NCI-H1417 (cell line): ENCODE measurements around the gene ESPL1.
"Not testable (repeated sequence)": the region's sequence is repeated elsewhere in the genome, so short reads cannot be mapped to it uniquely, and the experiment has no call there.

ENCODE experiments used
- DNase-seq, 3 experiments: peaks; one replicate each; lab custom pipeline; 2025; lab: John Stamatoyannopoulos, UW

The ESPL1 gene

DNA sequence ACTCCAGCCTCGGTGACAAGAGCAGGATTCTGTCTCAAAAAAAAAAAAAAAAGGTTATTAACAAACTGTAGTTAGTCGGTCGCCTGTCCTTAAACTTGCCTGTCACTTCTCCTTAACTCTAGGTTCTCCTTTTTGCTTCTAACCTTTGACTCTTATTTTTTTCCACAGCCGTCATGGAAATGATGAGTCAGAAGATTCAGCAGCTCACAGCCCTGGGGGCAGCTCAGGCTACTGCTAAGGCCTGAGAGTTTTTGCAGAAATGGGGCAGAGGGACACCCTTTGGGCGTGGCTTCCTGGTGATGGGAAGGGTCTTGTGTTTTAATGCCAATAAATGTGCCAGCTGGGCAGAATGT, 31.0 kb downstream of the ESPL1 start:
- DNase-seq, result no peak

DNA sequence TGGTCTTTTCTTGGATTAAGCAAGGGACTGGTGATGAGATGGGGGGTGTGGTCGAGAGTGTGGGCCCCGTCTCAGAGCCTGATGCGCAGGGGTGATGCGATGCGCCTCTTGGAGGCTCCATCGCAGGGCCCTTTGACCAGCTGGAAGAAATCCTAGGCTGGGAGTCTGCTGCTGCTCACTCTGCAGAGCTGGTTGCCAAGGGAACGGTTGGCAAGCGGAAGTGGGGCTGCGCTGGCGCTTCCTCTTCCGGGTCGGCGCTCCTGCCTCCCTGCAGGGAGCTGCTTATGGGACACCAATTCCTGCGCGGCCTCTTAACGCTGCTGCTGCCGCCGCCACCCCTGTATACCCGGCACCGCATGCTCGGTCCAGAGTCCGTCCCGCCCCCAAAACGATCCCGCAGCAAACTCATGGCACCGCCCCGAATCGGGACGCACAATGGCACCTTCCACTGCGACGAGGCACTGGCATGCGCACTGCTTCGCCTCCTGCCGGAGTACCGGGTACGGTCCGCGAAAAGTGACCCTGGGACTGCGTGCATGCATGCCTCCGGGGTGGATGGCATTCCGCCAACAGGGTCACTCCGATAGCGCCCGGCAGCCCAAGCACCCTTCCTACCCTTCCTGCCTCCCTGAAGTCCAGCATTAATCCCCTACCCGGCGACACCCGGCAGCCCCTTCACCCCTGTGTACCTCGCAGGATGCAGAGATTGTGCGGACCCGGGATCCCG, 31.5 kb downstream of the ESPL1 start, which contains the start of gene MYG1:
TSS of gene MYG1 (plus strand) at position 242 of the 727 bp plus-strand sequence. CDS start at position 285, 43 bp downstream.
- DNase-seq, result peak; percentile 88 to 95 (median 91)

DNA sequence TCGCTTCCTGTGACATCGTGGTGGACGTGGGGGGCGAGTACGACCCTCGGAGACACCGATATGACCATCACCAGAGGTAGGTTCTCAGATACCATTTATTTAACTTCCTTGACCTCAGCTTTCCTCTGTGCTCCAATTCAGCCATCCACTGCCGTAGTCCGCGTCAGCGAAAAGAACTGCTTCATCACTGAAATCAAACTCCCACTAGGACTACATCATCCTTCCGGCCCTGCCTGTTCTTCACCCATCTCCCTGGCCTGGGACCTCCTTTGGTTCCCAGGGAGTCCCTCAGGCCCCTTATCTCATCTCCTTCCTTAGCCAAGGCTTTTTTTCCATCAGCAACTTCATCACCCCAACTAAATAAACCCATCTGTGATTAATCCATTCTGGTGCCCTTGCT, 32.1 kb downstream of the ESPL1 start:
- DNase-seq, result no peak

DNA sequence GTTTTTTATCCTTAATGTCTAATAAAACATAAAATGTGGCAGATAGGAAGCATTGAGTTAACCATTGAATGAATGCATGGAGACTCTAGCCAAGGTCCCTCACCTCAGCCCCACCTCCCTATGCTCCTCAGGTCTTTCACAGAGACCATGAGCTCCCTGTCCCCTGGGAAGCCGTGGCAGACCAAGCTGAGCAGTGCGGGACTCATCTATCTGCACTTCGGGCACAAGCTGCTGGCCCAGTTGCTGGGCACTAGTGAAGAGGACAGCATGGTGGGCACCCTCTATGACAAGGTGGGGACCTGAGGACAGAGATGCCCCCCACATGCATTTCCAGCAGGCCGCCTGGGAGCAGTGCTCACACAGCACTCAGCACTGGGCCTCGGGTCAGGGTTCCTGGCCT, 34.8 kb downstream of the ESPL1 start:
- no peak for DNase-seq

DNA sequence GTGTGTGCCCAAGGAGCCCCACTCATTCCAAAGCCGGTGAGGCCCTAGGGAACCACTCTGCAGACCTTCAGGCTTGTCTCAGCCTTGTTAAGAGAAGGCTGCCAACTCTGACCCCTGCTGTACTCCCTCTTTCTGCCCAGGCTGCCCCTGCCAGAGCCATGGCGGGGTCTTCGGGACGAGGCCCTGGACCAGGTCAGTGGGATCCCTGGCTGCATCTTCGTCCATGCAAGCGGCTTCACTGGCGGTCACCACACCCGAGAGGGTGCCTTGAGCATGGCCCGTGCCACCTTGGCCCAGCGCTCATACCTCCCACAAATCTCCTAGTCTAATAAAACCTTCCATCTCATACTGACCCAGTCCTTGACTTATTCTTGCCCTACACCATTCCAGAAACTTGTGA, 38.7 kb downstream of the ESPL1 start:
- no peak for DNase-seq

DNA sequence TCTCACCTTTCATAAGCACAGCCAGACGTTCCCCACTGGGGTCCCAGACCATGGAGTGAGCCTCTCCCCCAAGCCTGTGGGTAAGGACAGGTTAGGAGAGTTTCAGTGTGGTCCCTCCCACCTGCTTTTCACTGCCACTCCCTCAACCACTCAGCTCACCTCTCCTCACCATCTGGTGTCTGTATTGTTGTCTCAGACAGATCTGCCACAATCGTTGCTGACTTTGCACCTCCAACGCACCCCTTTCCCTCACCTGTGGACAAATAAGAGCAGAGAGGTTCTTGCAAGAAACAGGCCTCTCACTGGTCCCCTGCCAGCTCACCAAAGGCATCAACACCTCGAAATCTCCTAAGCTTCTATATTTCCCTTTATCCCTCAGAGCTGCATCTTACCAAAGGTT, 40.2 kb downstream of the ESPL1 start:
- DNase-seq, result no peak

DNA sequence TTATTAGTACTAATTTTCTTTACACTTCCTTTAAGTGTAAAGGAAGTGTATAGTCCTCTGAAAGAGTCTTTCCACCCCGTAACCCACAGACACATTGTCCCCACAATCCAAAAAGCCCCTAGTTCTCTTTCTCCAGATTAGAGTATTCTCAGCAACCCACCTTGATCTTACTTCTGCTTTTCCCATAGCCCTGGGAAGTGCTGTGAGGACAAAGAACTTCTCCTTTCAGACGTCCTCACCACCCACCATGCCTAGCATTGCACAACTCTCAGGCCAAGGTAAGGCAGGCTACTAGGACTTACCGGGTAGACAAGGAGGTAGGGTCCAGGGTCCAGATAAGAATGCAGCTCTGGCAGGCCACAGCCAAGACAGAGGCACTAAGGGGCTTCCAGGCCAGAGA, 45.9 kb downstream of the ESPL1 start:
- DNase-seq, result no peak

DNA sequence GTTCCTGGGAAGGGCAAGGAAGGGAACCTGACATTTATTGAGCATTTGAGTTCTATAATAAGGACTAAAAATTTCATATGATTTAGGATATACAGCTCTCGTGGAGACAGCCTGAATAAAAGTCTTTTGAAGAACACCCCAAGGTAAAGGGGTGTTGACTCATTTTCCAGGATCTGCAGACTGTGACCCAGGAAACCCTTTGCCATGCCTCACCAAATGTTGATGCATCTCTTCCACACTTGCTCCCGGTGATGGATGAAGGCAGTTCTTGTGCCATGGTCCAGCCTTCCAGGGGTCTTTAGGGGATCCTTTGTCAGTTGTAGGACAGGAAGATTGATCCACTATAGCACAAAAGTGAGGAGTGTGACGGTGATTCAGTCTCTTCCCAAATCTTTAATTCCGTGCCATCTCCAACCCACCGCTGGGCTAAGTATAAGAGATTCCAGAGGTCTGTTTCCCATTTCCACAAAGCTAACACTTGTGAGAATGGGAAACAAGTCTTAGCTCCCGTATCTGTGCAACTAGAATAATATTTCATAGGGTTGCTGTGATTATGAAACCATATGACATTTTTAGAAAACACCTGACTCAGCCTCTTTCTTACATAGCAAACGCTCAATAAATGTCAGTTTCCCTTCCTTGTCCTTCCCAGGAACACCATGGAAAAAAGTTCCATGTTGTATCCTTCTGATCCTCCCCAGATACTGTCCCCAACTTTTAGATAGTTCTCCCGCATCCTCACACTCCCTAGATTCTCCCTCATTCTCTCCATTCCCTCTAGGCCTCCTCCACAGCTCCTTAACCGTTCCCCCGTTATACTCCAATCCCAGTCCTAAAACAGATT, 52.5 kb downstream of the ESPL1 start:
- no peak for DNase-seq

DNA sequence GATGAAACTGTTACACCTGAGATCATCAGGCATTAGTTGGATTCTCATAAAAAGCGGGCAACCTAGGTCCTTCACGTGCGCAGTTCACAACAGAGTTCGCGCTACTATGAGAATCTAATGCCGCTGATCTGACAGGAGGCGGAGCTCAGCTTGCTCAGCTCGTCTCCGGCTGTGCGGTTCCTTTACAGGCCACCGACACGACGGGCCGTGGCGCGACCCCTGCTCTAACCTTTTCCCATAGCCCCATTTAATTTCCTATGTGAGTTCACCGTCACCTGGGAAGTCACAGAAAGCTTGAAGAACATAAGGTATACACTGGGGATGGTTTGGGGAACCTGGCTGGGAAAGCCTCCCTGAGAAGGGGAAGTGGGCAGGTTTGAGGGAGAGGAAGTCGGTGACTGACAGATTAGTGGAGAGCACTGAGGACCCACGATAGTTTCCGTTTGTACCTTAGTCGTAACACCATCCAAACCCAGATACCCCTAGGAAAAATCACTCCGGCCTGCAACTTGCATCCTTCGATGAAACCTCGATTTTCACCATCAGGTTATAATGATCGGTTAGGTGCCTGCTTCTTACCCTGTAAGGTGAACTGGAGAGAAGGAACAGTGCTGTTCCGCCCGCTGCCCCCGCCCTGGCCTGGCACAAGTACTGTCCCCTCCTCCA, 56.1 kb downstream of the ESPL1 start:
- peak in 2 of 3 experiments; percentile 64 to 74 for DNase-seq

DNA sequence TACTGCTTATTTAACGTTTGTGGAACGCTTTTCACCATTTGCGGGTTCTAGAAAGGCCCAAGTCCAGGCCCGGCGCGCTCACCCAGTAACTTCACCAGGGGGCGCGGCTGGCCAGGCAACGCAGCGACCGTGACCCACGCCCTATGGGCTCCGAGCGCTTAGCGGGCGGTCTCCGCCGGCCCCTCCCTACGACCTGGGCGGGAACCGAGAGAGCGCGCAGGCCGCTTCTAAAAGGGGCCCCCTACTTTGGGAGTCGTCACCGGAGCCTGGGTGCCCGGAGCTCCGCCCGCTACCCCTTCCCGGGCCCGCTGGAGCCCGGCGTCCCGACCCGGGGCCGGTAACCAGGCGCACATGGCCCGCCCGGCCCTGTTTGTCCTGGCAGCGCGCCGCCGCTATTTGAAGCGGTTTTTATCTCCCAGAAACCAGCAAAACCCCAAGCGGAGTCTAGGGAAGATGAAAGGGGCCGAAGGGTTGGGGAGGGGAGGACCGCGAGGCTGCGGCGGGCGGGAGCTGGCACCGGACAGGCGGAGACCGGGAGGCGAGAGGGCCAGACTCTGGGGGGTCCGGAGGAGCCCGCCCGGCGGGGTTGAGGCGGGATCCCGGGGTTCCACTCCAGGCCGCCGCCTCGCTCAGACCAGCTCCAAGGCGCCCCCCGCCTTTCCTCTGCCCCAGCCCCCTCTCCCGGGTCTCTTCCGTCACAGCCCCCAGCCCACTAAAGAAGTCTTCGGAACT, 56.8 kb downstream of the ESPL1 start:
- peak; percentile 89 to 96 (median 93) for DNase-seq

DNA sequence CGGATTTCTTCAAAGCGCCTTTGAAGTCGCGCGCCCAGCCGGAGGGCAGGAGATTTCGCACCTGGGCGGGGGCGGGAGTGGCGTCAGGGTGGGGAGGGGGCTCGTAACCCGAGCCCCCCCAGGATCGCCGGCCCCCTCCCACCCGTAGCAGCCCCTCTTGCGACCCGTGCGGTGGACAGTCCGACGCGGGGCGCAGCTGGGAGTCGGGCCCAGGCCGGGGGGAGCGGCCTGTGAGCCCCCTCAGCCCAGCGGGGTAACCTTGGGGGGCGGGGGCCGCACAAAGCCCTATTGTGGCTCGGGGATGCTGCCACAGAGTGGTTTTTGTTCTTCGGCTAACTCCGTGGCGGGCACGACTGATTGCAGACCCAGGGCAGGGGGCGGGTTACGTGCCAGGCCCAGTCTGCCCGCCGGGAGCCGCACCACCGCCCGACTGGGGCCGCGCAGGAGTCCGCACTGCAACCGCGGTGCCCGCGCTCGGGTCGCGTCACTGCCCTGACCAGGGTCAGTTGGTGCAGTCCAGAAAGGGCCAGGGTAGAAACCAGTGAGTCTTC, 57.5 kb downstream of the ESPL1 start:
- DNase-seq, result peak in 2 of 3 experiments; percentile 72 to 75

DNA sequence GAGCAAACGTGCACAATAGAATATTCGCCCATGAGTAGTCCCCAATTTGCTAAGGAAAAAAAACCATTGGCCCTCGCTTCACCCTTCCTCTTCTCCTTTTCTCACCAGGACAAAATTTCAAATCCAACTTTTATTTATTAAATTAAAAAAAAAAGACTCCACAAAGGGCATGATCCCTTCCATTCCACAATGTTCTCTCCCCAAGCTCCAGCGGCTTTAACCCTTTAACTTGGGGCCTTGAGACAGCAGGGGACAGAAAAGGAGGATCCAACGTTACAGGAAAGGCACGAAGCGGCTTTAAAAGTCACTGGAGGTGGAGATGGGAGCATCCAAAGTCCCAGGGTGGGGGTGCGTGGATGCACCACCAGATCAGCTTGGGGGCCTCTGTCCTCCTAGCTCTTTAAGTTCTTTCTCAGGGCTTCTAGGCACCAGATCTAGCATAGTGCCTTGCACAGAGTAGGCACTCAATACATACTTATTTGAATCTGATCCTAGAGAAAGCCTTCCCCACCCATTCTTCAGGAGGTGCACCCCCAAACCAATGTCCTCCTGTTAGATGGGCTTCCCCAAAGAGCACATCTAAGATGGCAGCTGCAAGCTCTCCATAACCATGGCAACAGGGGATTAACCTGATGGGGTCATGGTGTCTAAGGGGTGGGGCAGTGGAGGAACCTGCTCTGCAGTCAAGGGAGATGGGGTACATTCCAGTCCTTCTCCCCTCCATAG, 58.5 kb downstream of the ESPL1 start:
- peak in 1 of 3 experiments; percentile 5 for DNase-seq

DNA sequence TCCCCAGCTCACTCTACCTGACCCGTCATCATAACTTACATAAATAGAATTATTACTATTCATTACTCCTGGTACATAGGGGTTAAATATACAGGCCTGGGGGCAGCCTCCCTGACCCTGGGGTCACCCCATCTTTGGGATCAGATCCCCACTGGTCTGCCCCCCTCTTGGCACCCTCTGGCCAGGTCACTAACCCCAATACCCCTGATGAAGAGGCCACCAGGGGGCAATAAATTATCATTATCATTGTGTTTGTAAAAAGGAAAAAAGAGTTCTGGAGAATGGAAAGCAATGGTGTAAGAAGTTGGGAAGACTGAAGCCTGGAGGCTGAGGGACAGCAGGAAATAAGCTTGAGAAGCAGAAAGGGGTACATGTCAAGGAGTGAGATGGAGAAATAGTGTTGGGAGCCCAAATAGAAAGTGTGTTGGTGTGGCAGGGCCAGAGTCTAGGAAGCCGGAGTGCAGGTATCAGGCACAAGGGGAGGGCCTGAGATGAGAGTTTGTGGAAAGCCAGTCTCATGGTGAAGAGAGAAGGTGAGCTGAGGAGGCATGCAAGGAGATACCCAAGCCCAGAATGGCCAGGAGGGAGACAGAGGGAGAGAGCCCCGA, 59.4 kb downstream of the ESPL1 start:
- no peak for DNase-seq

DNA sequence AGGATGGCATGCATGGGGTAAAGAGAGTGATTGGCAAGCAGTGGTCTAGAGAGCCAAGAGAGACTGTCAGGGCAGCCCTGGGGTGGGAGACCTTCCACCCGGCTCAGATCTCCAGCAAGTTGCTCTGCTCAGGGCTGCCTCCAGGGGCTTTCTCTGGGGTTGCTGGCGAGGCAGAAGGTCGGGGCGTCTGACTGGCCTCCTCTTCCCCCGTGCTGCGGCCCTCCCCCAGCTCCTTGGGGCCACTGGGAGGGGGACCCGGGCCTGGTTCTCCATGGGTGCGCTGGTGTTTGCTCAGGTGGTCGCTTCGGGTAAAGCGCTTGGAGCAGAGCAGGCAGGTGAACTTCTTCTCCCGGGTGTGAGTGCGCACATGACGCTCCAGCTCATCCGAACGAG, 59.9 kb downstream of the ESPL1 start:
- DNase-seq, result peak in 1 of 3 experiments; percentile 28

DNA sequence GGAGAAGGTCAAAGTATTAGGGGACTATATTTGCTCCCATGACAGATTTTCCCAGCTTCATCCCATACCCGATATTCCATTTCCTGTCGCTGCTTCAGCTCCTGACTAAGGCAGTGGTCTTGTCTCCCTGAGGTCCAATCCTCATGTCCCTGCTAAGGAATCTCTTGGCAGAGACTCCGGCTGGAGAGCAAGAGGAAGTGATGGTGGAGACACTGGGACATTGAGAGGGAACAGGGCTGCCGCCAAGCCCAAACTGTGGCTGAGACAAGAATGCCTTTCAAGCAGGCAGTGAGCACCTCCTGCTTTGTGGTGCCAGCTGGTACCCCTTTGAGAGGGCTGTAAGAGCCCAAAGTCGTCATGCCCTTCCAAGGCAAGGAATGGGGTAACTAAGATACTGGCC, 62.6 kb downstream of the ESPL1 start:
- DNase-seq, result no peak

DNA sequence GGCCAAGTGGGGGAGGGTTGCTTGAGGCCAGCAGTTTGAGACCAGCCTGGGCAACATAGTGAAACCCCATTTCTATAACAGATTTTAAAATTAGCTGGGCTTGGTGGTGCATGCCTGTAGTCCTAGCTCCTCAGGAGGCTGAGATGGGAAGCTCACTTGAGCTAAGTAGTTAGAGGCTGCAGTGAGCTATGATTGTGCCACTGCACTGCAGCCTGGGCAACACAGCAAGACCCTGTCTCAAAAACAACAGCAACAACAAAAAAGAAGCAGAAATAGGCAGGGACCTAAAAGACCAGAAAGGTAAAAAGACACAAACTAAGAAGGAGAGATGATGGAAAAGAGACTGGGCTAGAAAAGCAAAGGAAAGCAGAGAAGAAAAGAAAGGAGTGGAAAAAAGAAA, 64.2 kb downstream of the ESPL1 start:
- DNase-seq, result not testable (repeated sequence)

DNA sequence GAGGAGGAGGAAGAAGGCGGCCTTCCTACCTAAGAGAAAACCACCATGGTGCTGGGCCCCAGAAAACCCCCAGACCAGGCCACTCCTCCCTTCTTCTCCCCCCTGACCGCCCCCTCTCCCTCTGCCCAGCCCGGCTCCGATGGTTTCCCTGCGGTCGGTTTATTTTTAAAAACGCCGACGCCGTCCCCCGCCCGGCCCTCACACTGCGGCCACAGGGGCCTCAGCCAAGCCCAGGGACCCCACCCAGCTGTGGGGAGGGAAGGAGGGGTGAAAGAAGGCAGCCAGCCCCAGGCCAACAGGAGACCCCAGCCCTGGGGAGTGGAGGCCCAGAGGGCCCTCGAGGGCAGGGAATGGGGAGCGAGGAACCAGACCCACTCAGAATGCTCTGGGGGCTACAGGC, 64.6 kb downstream of the ESPL1 start:
- DNase-seq, result no peak

DNA sequence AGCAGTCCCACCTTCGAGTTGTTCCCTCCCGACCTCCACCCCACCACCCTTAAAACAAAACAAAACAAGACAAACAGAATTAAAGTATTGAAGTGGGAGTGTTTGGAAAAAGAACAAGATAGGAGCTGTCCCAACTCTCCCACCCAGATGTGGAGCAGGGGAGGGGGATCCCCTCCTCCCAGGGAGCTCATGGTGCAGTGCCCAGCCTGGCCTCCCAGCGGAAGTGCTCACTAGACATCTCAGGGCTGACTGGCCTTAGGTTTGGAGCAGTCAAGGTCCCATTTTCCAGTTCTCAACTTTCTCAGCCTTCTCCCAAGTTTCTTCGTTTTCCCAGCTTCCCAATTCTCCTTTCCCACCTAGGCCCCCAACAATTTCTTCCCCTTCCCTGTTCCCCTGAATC, 65.2 kb downstream of the ESPL1 start:
- DNase-seq, result no peak

DNA sequence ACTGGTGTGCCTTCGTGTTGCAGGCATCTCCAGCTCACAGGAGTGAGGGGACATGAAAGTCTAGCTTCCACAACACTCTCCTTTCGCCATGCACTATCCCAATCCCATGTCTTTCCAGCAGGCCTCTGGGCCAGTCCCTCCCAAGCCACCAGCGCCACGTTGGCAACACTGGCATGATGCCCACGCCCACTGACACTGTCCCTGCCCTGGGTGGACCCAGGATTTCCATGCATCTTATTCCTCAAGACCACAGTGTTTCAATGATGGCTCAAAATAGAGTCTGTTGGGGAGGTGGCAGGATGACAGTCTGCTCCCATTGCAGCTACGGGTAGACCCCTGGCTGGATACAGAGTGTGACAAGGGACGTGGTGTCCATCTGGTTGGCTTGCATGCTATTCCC, 65.7 kb downstream of the ESPL1 start:
- no peak for DNase-seq

DNA sequence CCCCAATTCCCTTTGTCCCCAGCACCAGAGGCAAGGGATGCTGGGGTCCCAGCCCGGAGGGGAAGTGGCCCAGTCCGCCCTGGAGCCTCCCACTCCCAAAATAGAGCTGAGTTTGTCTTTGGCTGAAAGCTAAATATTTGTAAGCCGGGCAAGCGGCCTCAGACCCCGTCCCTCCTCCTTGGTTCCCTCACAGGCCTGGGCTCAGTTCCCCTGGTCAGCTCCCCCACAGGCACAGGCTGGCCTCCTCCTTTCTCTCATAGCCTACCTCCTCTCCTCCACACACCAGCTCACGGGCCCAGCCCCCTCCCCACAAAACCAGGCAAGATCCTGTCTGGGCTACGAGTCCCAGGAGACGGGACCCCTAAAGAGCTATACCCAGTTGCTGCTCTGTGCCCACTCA, 66.7 kb downstream of the ESPL1 start:
- no peak for DNase-seq
